Measurements from ENCODE around the gene IPO9.

GRCh38 chr1:201820413-201820812 is 8.5 kb upstream of the IPO9 start:
- no peak for TF ChIP-seq CTCF (IDR thresholded peaks at IDR 0.05)
- no peak for TF ChIP-seq EZH2 (IDR thresholded peaks at IDR 0.05; ENCODE audit: borderline replicate concordance, insufficient read depth, low read depth, low read length, poor library complexity, severe bottlenecking)
